Measurements from ENCODE around the gene MYBPH. TPM values are rescaled to one million over a fixed set of nuclear protein-coding genes. Genes with fewer than 3 reads are reported as not detected.

The MYBPH gene
- total RNA-seq, 1 donor from 2014 or later = not detected

- peak overlapping the region; percentile 55 for H2AFZ ChIP-seq (ENCODE audit: low read depth, low read length)
- peak overlapping the region; percentile 53 for H3K4me2 ChIP-seq (ENCODE audit: low read length)
- Mint-ChIP-seq H3K9me3 (ENCODE audit: unreplicated experiment) (peaks cover 11% of the 10 kb centered on the region), H3K36me3 (ENCODE audit: low read depth, unreplicated experiment) (peaks cover 11% of the 10 kb centered on the region), H3K27me3 (ENCODE audit: low read depth, unreplicated experiment) (peaks cover 12% of the 10 kb centered on the region), H3K4me3 (ENCODE audit: unreplicated experiment) (no peak overlapping the region), H3K4me1 (ENCODE audit: low read depth, unreplicated experiment) (peaks cover 37% of the 10 kb centered on the region), H3K27ac (ENCODE audit: unreplicated experiment) (no peak overlapping the region)
- H3K27me3 ChIP-seq (ENCODE audit: insufficient read depth, low read length) = no peaks in the 10 kb centered on the region
- no peaks in the 10 kb centered on the region for H3K79me2 ChIP-seq (ENCODE audit: insufficient read depth, low read length)
- no peaks in the 10 kb centered on the region for H3K36me3 ChIP-seq (ENCODE audit: insufficient read depth, low read length)
- no peak for FAIRE-seq
- peak; percentile 55 for DNase-seq (ENCODE audit: low read depth)
- TF ChIP-seq EZH2 (IDR thresholded peaks at IDR 0.05; ENCODE audit: insufficient read depth, low read length) (no peak), CTCF (IDR thresholded peaks at IDR 0.05; ENCODE audit: insufficient read depth, low read depth, low read length) (no peak)
- H3K9ac ChIP-seq (ENCODE audit: low read length) = peak overlapping the region; percentile 17
- H3K27ac ChIP-seq (ENCODE audit: low read depth, low read length) = peak overlapping the region; percentile 52
- H3K4me1 ChIP-seq (ENCODE audit: insufficient read depth, low read length) = peaks cover 33% of the 10 kb centered on the region
- no peak overlapping the region for H3K4me3 ChIP-seq (ENCODE audit: insufficient read depth, low read depth, low read length)
- H3K9me3 ChIP-seq (ENCODE audit: insufficient read depth, low read depth, low read length) = peaks cover 4% of the 10 kb centered on the region
- no peaks in the 10 kb centered on the region for H4K20me1 ChIP-seq (ENCODE audit: insufficient read depth, low read length)
These were observed 21.4 kb downstream of the MYBPH start for GRCh38 chr1:203153989-203154821.

- Histone ChIP-seq H3K27me3 (ENCODE audit: insufficient read depth, low read length) (no peaks in the 10 kb centered on the region), H3K4me2 (ENCODE audit: low read length) (peak overlapping the region; percentile 53), H3K79me2 (ENCODE audit: insufficient read depth, low read length) (no peaks in the 10 kb centered on the region), H3K9ac (ENCODE audit: low read length) (peak overlapping the region; percentile 17), H3K36me3 (ENCODE audit: insufficient read depth, low read length) (no peaks in the 10 kb centered on the region), H3K27ac (ENCODE audit: low read depth, low read length) (peak overlapping the region; percentile 52), H2AFZ (ENCODE audit: low read depth, low read length) (peak overlapping the region; percentile 55), H3K4me1 (ENCODE audit: insufficient read depth, low read length) (peaks cover 33% of the 10 kb centered on the region), H4K20me1 (ENCODE audit: insufficient read depth, low read length) (no peaks in the 10 kb centered on the region), H3K4me3 (ENCODE audit: insufficient read depth, low read depth, low read length) (no peak overlapping the region), H3K9me3 (ENCODE audit: insufficient read depth, low read depth, low read length) (peaks cover 1% of the 10 kb centered on the region)
- Mint-ChIP-seq H3K36me3 (ENCODE audit: low read depth, unreplicated experiment) (peaks cover 8% of the 10 kb centered on the region), H3K27me3 (ENCODE audit: low read depth, unreplicated experiment) (peaks cover 11% of the 10 kb centered on the region), H3K4me1 (ENCODE audit: low read depth, unreplicated experiment) (peaks cover 39% of the 10 kb centered on the region), H3K27ac (ENCODE audit: unreplicated experiment) (no peak overlapping the region), H3K4me3 (ENCODE audit: unreplicated experiment) (no peak overlapping the region), H3K9me3 (ENCODE audit: unreplicated experiment) (peaks cover 3% of the 10 kb centered on the region)
- DNase-seq (ENCODE audit: low read depth) (peak; percentile 23), FAIRE-seq (no peak)
- TF ChIP-seq EZH2 (IDR thresholded peaks at IDR 0.05; ENCODE audit: insufficient read depth, low read length) = no peak
- TF ChIP-seq CTCF (IDR thresholded peaks at IDR 0.05; ENCODE audit: insufficient read depth, low read depth, low read length) = no peak
These were observed 22.3 kb downstream of the MYBPH start for GRCh38 chr1:203153051-203153988.

Data from astrocyte (in vitro differentiated cells and primary cell).